Muscle layer of colon (tissue), 2 donors: ENCODE measurements around the gene AP1AR.
"Not testable (repeated sequence)": the region's sequence is repeated elsewhere in the genome, so short reads cannot be mapped to it uniquely, and the experiment has no call there.

Experiments used
- H3K27ac ChIP-seq: one replicate; pipeline ENCODE4 v1.7.0; 2013; ENCODE audit warnings: low read depth, mild to moderate bottlenecking, low read length, moderate library complexity
- H3K27me3 ChIP-seq, 2 donors: one replicate each; pipeline ENCODE4 v1.7.0; 2013; ENCODE audit warnings: low read length in 2 of 2, mild to moderate bottlenecking in 2 of 2; ENCODE audit not compliant: insufficient read depth in 2 of 2, control insufficient read depth in 1 of 2
- H3K36me3 ChIP-seq: one replicate; pipeline ENCODE4 v1.7.0; 2013; ENCODE audit warnings: mild to moderate bottlenecking, low read length; ENCODE audit not compliant: insufficient read depth
- H3K4me1 ChIP-seq: one replicate; pipeline ENCODE4 v1.7.0; 2013; ENCODE audit warnings: mild to moderate bottlenecking, low read length; ENCODE audit not compliant: insufficient read depth
- H3K4me3 ChIP-seq, 2 donors: one replicate each; pipeline ENCODE4 v1.7.0; 2013; ENCODE audit warnings: low read length in 2 of 2, low read depth in 1 of 2, mild to moderate bottlenecking in 1 of 2, moderate library complexity in 1 of 2
- H3K9ac ChIP-seq: one replicate; pipeline ENCODE4 v1.7.0; 2013; ENCODE audit warnings: low read length
- H3K9me3 ChIP-seq: one replicate; pipeline ENCODE4 v1.7.0; 2013; ENCODE audit warnings: mild to moderate bottlenecking, low read length
- donor health status: abdominal sarcoma.
- donor health status: Adenocarcinoma of cecum.

AP1AR gene

GRCh38 chr4:112302320-112303274, 71.0 kb downstream of the AP1AR start:
- Histone ChIP-seq H3K4me1 (no peaks in the 10 kb centered on the region), H3K9ac (no peak overlapping the region), H3K9me3 (no peaks in the 10 kb centered on the region), H3K27ac (no peak overlapping the region), H3K36me3 (peaks cover 6% of the 10 kb centered on the region), H3K27me3 (no peaks in the 10 kb centered on the region), H3K4me3 (no peak overlapping the region)

- H3K4me3 ChIP-seq, H3K4me1 ChIP-seq, H3K27me3 ChIP-seq, H3K36me3 ChIP-seq, H3K9ac ChIP-seq, H3K27ac ChIP-seq, H3K9me3 ChIP-seq: not testable (repeated sequence)
Observed at GRCh38 chr4:112305477-112305876, 73.9 kb downstream of the AP1AR start.

- H3K4me1 ChIP-seq, H3K9me3 ChIP-seq, H3K9ac ChIP-seq, H3K27ac ChIP-seq, H3K27me3 ChIP-seq, H3K4me3 ChIP-seq, H3K36me3 ChIP-seq: not testable (repeated sequence)
Observed at GRCh38 chr4:112309263-112309791, 77.7 kb downstream of the AP1AR start.

GRCh38 chr4:112311516-112311915, 79.9 kb downstream of the AP1AR start:
- H3K36me3 ChIP-seq, result no peaks in the 10 kb centered on the region
- H3K4me3 ChIP-seq, result no peak overlapping the region
- no peak overlapping the region for H3K9ac ChIP-seq
- no peaks in the 10 kb centered on the region for H3K27me3 ChIP-seq
- H3K27ac ChIP-seq, result no peak overlapping the region
- no peaks in the 10 kb centered on the region for H3K9me3 ChIP-seq
- no peaks in the 10 kb centered on the region for H3K4me1 ChIP-seq

- no peak overlapping the region for H3K4me3 ChIP-seq
Observed at GRCh38 chr4:112312610-112313239, 81.1 kb downstream of the AP1AR start.

GRCh38 chr4:112315446-112315845, 83.9 kb downstream of the AP1AR start:
- Histone ChIP-seq H3K27me3 (no peaks in the 10 kb centered on the region), H3K36me3 (no peaks in the 10 kb centered on the region), H3K9me3 (no peaks in the 10 kb centered on the region), H3K27ac (no peak overlapping the region), H3K4me3 (no peak overlapping the region), H3K9ac (no peak overlapping the region), H3K4me1 (no peaks in the 10 kb centered on the region)

More at GRCh38 chr4:112312610-112313239, 81.1 kb downstream of the AP1AR start:
- no peak overlapping the region for H3K27ac ChIP-seq
- no peak overlapping the region for H3K9ac ChIP-seq
- H3K9me3 ChIP-seq, result no peaks in the 10 kb centered on the region
- H3K27me3 ChIP-seq, result no peaks in the 10 kb centered on the region
- no peaks in the 10 kb centered on the region for H3K36me3 ChIP-seq
- H3K4me1 ChIP-seq, result no peaks in the 10 kb centered on the region

- H3K27me3 ChIP-seq, result no peaks in the 10 kb centered on the region
- H3K27ac ChIP-seq, result no peak overlapping the region
- H3K9me3 ChIP-seq, result no peaks in the 10 kb centered on the region
- H3K4me1 ChIP-seq, result no peaks in the 10 kb centered on the region
- no peaks in the 10 kb centered on the region for H3K36me3 ChIP-seq
- H3K4me3 ChIP-seq, result no peak overlapping the region
- no peak overlapping the region for H3K9ac ChIP-seq
Observed at GRCh38 chr4:112316360-112316759, 84.8 kb downstream of the AP1AR start.

- Histone ChIP-seq H3K36me3 (no peaks in the 10 kb centered on the region), H3K27ac (no peak overlapping the region), H3K9ac (no peak overlapping the region), H3K9me3 (no peaks in the 10 kb centered on the region), H3K27me3 (no peaks in the 10 kb centered on the region), H3K4me1 (no peaks in the 10 kb centered on the region), H3K4me3 (no peak overlapping the region)
Observed at GRCh38 chr4:112318239-112319142, 86.9 kb downstream of the AP1AR start.
